Left ventricle myocardium superior (tissue), 1 donor: Measurements from ENCODE around the gene PPP1R18. TPM values are rescaled to one million over a fixed set of nuclear protein-coding genes. Genes with fewer than 3 reads are reported as not detected.
A peak's percentile ranks its signal among the peaks of the same experiment; 100 is the strongest.

Source experiments
- ATAC-seq: fragments of 200-7000 bp; cut with Tn5 transposase; one replicate; pipeline ENCODE4 v1.9.1; 2020; ENCODE audit warnings: mild to moderate bottlenecking, moderate library complexity
- DNase-seq: peaks from one replicate; pipeline ENCODE4 v3.0.0-alpha.2; 2020
- intact Hi-C: fragments of 100-400 bp; cut with micrococcal nuclease; formaldehyde crosslinking; loops from one replicate; pipeline ENCODE4 v1.11.0; 2022
- total RNA-seq: library from RNA; stranded (reverse); fragmentation: NEBNext Ultra II Directional; extraction: Animal tissue kit (Norgen Biotek cat#: 25700); gene quantifications from one replicate; pipeline ENCODE4 v1.2.1, GENCODE V29; 2021
- donor health status: DM: no; HTN: yes; CAD: no; lungs with severe emphysema.

The PPP1R18 gene
- total RNA-seq, 1 donor from 2014 or later = 15.0 TPM

- DNase-seq (no peak), ATAC-seq (no peak)
- intact Hi-C loops = no loop called here
These were observed 4.9 kb upstream of the PPP1R18 start for GRCh38 chr6:30691208-30691847.

DNA sequence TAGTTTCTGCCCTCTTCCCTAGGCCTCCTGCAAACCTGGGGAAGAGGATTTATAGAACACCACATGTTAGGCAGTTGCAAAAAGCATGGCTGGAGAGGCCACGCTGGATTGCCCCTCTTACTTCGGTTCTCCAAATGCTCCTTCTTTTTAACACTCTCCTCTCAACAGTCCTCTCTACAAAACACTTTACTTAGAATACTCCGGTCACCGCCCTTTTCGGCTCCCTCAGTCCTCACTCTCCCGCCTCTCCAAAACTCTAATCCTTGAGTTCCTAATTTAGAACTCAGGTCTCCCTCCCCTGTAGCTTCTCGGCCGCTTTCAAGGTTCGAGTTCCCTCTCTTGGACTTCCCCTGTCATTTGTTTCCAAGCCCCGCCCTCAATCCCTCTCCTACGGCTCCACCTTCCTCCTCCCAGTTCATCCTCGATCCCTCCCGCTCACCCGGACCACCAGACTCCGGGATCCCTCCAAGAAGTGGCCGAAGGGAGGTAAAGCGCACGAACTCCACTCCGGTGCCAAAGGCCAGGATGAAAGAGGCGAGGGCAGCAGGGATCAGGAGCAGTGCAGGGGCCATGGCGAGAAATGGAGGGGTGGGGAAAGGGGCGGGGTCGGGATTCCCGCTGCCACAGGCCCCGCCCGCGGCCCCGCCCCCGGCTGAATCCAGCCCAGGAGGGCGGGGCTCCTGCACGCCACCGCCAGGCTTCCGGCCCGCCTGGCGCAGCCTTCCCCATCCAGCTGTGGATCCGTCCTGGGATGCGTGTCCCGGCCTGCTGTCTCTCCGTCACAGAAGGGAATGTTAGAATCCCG, 4.2 kb upstream of the PPP1R18 start, which contains the start of gene NRM:
Gene NRM (minus strand): TSS at position 582 of the 805 bp plus-strand sequence. CDS start 10 bp downstream, at position 572.
- ATAC-seq (peak; percentile 67), DNase-seq (peak; percentile 95)
- intact Hi-C loops = no loop called here

- ATAC-seq (no peak), DNase-seq (no peak)
- intact Hi-C loops = no loop called here
These were observed 3.5 kb upstream of the PPP1R18 start for GRCh38 chr6:30689985-30690384.

DNA sequence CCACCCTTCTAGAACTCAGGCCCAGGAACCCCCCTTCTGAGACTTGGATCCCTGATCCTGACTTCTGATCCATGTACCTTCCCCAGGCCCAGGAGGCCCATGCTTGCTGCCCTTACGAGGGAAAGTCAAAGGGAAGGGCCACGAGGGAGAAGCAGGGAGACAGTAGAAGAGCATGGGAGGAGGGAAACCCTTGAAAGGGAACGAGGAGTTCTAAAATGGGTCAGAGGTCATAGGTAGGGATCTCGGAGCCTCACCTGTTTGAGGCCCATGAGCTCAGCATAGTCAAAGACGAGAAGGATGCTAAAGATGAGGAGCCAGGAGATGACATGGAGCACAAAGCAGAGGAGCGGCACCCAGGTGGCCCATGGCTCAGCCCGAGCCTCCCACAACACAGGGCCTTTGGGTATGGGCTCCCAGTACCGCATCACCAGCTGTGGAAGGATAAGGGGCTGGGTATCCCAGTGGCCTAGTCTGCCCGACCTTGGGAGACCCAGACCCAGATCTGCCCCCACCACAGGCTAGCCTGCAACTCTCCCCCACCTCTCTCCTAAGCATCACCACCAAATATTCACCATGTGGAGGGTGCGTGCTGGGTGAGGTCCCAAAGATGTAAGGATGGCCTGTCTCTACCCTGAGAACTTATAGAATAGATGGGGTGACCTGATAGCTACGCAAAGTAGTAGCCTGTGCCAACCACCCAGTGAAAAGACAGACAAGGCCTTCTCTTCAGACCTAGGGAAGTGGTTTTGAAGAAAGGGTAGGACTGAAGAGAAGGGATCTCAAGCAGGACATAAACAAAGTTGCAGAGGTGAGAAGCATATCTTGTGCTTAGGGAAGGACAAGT, 2.8 kb upstream of the PPP1R18 start:
- intact Hi-C loops = no loop called here
- ATAC-seq (no peak), DNase-seq (no peak)

DNA sequence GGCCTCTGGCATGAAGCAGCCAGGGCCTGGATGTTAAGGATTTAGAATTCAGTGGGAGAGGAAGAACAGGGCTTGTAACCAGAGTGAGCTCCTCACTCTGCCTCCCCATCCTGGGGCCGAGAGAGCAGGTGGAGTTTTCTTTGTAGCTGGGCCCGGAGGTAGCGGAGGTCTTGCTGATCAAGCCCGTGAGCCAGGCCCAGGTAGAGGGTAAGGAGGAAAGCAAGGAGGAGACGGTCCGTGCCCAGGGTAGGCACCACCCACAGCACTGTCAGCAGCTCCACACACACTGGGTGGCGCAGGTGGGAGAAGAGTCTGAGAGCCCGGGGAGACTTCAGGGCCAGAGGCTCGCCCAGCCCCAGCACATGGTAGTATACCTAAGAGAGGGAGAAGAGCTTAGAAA, 2.1 kb upstream of the PPP1R18 start:
- intact Hi-C loops = no loop called here
- DNase-seq = no peak
- ATAC-seq = no peak

DNA sequence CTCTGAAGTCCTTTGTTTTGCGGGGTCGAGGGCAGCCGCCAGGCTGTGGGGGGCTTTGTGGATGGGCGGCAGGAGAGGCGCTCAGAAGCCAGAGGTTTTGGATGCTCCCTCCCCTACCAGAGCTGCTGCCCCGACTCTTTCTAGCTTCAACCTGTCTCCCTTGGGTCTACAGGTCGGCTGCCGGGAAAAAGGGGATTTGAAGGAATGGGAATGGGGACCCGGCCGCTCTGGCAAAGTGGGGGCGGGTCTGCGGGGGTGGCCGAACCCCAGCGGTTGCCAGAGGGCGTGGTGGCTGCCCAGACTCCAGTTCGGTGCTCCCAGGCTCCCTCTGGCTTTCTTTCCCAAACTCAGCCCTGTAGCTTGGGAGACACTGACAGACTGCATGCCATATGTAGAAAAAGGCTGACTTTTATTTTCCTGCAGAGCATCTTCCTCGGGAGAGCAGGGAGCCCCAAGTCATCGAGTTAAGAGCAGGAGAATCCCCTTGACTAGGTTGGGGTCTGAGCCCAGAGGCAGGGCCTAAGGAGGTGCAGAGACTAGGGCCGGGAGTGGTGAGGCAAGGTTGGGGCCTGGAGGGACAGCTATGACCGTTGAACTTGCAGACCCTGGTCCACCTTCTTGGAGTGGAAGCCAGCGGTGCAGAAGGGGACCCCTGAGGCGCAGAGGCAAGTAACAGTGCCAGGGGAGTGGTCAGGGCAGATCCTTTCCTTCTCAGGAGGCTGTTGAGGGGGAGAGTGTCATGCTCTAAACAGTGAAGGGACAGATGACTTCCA, 1.4 kb upstream of the PPP1R18 start:
- peak; percentile 66 for DNase-seq

GRCh38 chr6:30686908-30687658, 638 bp upstream of the PPP1R18 start:
- intact Hi-C loops = no loop called here
- peak; percentile 97 for DNase-seq
- ATAC-seq = peak; percentile 79

More for the DNA sequence above, 1.4 kb upstream of the PPP1R18 start:
- no peak for ATAC-seq
- intact Hi-C loops = no loop called here

DNA sequence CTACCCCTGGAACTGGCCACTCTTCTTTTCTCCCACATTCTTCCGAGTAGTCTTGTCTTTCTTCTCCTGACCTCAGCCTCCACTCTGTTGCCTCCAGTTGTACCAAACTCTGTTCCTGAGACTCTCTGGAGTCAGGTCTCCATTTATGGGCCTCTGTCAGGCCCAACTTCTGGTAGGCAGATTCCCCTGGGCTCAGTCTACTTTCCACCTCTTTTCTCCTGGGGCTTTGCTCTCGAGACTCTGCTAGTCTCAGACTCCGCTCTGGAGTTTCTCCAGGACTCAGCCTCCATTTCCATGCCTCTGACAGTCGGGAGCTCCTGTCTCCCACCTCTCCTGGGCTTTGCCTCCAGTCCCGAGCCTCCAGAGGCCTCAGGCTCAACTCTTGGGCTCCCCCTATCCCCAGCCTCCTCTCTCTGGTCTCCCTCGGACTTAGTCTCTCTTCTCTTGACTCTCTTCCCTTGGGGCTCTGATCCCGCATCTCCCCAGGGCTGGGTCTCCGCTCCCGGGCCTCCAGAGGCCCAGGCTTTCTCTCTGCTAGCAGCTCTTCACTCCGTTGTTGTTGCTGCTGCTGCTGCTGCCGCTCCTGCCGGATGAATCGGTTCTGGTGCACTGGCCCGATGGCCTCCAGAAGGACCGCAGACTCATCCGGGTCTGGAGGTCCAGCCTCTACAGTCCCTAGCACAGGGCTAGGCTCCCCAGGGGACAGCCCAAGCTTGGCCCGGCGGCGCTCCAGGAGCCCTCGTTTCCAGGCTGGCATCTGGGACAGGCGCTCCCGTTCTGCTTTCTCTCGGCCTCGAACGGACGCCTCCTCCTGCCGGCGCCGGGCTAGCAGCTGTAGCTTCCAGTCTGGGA, 1.1 kb downstream of the PPP1R18 start:
- DNase-seq = peak; percentile 50

GRCh38 chr6:30684386-30685156, 1.9 kb downstream of the PPP1R18 start:
- intact Hi-C loops = no loop called here
- ATAC-seq (no peak), DNase-seq (peak; percentile 72)

More for the DNA sequence above, 1.1 kb downstream of the PPP1R18 start:
- intact Hi-C loops = no loop called here
- no peak for ATAC-seq

GRCh38 chr6:30683980-30684338, 2.5 kb downstream of the PPP1R18 start:
- intact Hi-C loops = no loop called here
- ATAC-seq = no peak
- no peak for DNase-seq

GRCh38 chr6:30683183-30683979, 3.1 kb downstream of the PPP1R18 start:
- ATAC-seq = no peak
- intact Hi-C loops = no loop called here
- no peak for DNase-seq

DNA sequence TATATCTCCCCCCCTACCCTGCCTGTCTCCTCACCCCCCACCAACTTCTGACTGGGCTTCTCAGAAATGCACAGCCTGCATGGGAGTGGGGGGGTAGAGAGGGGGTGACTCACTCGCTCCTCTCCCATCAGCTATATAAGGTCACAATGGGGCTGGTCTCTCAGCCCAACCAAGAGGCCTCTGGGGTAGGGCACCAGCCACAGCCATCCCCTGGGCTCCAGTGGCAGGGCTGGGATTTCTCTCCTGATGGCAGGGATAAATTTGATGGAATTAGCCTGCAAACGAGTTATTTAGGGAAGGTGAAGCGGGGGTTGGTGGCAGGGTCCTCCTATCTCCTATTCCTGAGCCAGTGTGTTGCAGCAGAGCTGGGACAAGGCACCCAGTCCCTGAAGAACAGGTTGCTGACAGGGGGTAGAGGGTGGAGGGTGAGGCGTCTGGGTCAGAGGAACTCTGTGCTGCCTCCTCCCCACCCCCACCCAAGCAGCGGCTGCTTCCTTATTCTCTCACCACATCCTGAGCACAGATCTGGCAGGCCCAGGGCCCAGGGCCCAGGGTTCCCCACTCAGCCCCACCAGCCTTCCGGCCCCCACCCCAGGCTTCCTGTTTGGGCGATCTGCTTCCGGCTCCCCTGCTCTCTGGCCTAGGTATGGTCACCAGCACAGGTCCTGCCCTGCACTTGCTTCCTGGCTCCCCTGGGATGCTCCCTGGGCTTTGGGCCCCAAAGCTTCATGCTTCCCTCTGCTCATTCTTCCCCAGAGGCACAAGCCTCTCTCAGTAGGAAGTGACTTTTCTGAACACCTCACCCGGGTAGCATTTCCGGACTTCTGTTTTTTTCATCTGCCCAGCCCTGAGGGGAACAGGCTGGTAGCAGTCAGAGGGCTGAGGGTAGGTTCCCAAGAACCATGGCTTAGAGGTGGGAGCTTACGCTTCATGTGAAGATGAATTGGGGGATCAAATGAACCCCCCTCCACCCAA, 4.0 kb downstream of the PPP1R18 start:
- DNase-seq (peak; percentile 86), ATAC-seq (peak; percentile 14)
- intact Hi-C loops = no loop called here

DNA sequence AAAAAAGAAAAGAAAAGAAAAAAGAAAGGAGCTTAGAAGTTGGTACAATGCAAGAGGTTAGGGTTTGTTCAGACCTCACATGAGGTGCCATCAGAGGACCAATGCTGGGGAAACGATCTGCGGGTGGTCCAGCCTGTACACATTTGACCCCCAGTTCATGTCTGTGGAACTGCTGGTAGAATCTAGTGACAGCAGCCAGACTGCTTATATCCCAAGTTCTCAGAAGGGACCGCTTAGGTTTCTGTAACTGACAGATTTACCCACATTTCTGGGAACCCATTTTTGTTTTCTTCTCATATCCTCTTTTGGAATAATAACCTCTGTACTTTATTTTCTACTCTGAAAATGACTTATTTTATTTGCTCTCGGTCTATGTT, 4.7 kb downstream of the PPP1R18 start:
- DNase-seq (no peak), ATAC-seq (no peak)
- intact Hi-C loops = no loop called here

DNA sequence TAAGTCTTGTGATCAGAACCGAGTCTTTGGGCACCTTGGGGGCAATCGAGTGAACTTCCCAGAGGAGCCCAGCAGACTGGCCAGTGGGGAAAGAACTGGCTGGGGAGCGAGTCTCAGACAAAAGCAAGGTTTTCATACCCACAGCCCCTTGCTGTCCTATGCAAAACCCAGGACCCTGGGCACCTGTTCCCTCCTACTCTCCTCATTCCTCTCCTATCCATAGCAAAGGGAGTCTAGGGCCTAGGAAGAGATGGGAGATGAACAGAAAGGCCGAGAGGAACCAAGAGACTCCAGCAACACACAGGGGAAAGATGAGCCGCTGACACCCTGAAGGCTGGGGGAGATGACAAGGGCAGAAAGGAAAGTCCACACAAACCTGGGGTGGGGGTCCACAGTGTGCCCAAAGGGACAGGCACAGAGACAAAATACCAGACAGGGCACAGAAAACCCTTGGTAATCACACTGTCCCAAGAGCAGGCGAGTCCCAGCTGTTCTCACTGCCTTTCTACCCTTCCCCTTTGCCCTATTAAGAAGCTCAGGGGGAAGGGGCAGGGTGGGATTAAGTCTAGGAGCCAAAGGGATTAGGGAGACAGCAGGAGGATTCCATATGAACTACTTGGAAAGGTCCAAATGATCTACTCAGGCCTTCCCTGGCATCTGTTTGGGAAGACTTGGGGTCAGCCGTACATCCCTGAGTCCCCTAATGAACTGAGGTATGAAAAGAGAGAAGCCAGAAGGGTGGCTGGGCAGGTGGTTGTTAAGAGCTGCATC, 6.5 kb downstream of the PPP1R18 start:
- intact Hi-C loops = loop anchor here (2.0 kb wide), 1 partner anchor 43 kb away; no protein-coding TSS in a partner anchor
- no peak for ATAC-seq

More for the DNA sequence above, 6.5 kb downstream of the PPP1R18 start:
- no peak for DNase-seq
